Colon (tissue), 2 donors: ENCODE results near the gene CYP1A2.

Experiments used
- FAIRE-seq: peaks from 2 replicates; lab custom pipeline; 2012; peaks lifted over from hg19 to GRCh38; lab: Jason Lieb, UNC
- donor health status: control.
- donor health status: control.

Gene CYP1A2

GRCh38 chr15:74788683-74789151, 40.1 kb downstream of the CYP1A2 start:
- no peak for FAIRE-seq

GRCh38 chr15:74789171-74789631, 40.6 kb downstream of the CYP1A2 start:
- no peak for FAIRE-seq

- no peak for FAIRE-seq
These were observed 41.1 kb downstream of the CYP1A2 start for GRCh38 chr15:74789741-74790079.

GRCh38 chr15:74790080-74790916, 41.7 kb downstream of the CYP1A2 start:
- FAIRE-seq = no peak

GRCh38 chr15:74791007-74791406, 42.4 kb downstream of the CYP1A2 start:
- no peak for FAIRE-seq

DNA sequence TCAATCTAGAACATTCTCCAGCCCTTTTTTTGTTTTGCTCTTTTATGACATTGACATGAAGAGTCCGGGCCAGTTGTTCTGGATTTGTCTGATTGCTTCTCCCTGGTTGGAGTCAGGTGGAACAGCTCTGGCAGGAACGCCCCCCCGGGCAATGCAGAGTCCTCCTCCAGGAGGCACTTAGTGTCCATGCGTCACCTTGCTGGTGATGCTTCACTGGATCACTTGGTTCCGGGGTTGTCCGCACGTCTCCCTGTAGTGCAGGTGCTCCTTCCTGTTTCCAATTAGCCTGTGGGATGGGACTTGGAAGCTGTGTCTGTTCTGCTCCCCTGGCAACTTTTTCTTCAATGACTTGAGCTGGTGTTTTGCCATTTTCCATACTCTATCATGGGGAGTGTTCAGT, 43.0 kb downstream of the CYP1A2 start:
- FAIRE-seq = no peak

DNA sequence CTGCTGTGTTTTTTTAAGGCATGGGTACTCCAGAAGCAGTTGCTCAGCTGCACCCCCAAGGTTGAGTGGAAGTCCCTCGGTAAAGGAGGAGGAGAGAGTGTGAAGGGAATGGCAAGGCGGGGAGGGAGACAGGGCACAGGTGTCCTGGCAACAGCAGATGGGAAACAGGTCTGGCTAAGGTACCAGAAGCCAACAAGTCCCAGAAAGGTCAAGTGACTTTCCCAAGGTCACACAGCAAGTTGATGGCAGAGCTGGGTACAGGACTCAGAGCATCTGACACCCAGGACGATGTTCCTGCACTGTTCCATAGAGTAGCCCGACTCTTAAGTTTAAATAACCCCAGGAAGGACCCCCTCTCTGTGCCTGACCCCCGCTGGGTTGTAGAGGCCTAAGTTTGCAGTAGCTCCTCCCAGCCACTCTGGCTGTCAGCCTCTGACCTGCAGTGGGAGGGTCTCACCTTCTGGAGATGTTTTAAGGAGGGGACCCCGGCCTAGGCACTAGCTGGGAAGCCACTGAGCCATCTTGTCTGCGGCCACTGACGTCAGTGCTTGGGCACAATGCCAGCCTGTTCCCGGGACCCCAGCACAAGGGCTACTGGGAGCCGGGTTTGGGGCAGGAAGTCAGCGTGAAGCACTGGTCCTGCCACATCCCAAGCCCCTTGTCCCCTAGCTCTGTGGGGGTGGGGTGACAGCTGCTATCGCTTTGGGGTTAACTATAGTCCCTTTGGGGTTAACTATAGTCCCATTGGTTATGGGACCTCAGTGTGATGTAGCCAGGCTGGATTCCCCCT, 43.8 kb downstream of the CYP1A2 start:
- no peak for FAIRE-seq

- FAIRE-seq = no peak
These were observed 44.7 kb downstream of the CYP1A2 start for GRCh38 chr15:74793135-74794028.

- FAIRE-seq = no peak
These were observed 45.8 kb downstream of the CYP1A2 start for GRCh38 chr15:74794248-74794969.

DNA sequence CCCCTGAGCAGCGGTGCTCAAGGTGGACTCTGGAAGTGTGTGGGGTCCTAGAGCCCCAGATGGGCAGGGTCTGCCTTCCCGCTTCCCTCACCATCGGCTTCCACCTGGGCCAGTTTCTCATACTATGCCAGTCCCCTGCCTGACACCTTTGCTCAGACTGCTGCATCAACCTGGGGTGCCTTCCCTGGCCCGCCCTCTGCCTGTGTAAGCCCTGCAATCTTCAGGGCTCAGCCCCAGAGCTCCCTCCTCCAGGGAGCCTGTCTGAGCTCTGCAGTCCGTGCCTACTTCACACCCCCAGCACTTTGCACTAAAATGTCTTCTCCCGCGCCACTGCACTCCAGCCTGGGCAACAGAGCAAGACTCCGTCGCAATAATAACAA, 46.3 kb downstream of the CYP1A2 start:
- FAIRE-seq = no peak

GRCh38 chr15:74795966-74796625, 47.5 kb downstream of the CYP1A2 start:
- no peak for FAIRE-seq

DNA sequence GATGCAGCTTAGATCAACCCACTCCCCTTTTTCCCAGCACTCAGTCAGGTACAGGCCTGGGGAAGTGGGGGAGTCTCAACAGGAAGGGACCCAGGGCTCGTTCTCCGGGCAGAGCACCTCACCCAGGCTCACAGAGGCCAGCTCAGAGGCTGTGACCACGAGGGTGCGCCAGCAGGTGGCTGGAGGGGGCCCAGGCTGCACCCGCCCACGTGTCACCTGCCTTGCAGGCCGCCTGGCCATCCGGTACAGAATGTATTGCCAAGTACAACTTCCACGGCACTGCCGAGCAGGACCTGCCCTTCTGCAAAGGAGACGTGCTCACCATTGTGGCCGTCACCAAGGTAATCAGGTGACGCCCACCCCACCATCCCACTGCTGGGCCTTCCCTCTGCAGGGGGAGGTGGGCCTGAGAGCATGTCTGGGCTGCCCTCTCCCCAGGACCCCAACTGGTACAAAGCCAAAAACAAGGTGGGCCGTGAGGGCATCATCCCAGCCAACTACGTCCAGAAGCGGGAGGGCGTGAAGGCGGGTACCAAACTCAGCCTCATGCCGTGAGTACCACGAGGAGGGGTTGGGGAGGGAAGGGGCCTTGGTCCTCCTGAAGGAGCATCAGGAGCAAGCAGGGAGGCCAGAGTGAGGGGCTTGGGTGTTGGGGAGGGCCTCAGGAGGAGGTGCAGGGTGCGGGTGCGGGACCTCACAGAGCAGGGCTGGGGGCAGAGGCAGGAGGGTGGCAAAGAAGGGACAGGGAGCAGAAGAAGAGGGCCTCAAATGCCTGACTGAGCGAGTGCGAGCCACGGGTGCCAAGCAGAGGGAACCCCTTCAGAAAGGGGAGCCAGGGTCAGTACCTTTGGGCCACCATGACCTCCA, 50.0 kb downstream of the CYP1A2 start:
- FAIRE-seq = no peak

GRCh38 chr15:74799255-74799855, 50.7 kb downstream of the CYP1A2 start:
- no peak for FAIRE-seq

GRCh38 chr15:74799856-74800558, 51.4 kb downstream of the CYP1A2 start:
- FAIRE-seq = no peak

DNA sequence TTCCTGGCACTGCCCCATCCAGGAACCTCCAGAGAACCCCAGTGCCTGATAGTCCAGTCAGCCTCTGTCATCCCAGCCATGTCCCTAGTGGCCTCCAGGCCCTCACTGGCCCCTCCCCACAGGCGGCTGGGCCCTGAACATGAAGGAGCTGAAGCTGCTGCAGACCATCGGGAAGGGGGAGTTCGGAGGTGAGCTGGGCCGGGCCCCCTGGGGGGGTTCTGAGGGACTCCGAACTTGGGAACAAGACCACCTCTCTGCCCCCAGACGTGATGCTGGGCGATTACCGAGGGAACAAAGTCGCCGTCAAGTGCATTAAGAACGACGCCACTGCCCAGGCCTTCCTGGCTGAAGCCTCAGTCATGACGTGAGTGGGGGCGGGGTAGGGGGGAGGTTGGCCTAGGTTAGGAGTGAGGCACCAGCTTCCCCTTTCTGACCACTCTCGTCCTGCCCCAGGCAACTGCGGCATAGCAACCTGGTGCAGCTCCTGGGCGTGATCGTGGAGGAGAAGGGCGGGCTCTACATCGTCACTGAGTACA, 52.0 kb downstream of the CYP1A2 start:
- FAIRE-seq = no peak

GRCh38 chr15:74801311-74801997, 52.8 kb downstream of the CYP1A2 start:
- no peak for FAIRE-seq

GRCh38 chr15:74802290-74802689, 53.6 kb downstream of the CYP1A2 start:
- FAIRE-seq = no peak

GRCh38 chr15:74802862-74803447, 54.3 kb downstream of the CYP1A2 start:
- FAIRE-seq = no peak
